T1000 (cell line): ENCODE measurements around the gene KRTAP5-5.

Experiments
- DNase-seq: peaks from one replicate; lab custom pipeline; 2025; ENCODE audit warnings: mixed read lengths; lab: John Stamatoyannopoulos, UW

The KRTAP5-5 gene

DNA sequence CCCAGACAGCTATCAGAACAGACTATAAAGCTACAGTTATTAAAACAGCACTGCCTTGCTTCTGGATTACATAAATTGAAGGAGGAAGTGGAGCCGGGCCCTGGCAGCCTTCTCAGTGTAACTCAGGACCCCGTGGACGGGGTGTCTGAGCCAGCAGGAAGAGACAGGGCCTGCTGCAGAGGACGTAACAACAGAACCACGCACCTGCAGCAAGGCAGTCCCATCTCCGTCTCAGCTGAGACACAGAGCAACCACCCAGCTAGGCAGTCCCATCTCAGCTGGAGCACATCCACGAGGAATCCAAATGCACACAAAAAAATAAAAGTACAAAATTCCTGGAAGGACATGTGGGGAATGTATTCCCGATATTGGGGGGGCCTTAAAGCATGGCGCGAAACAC, 50.3 kb downstream of the KRTAP5-5 start:
- no peak for DNase-seq
